Mucosa of rectum (tissue), 2 donors: Measurements from ENCODE around the gene ME1.

ENCODE experiments used
- H3K27ac ChIP-seq, 2 donors: one replicate each; pipeline ENCODE4 v1.7.0; 2013; ENCODE audit warnings: inconsistent platforms in 2 of 2, low read depth in 2 of 2, low read length in 2 of 2
- H3K27me3 ChIP-seq, 2 donors: one replicate each; pipeline ENCODE4 v1.7.0; 2013; ENCODE audit warnings: low read length in 2 of 2; ENCODE audit not compliant: control insufficient read depth in 2 of 2, insufficient read depth in 2 of 2
- H3K36me3 ChIP-seq, 2 donors: one replicate each; pipeline ENCODE4 v1.7.0; 2013; ENCODE audit warnings: low read length in 2 of 2; ENCODE audit not compliant: control insufficient read depth in 2 of 2, insufficient read depth in 2 of 2
- H3K4me1 ChIP-seq, 2 donors: one replicate each; pipeline ENCODE4 v1.7.0; 2013; ENCODE audit warnings: low read length in 2 of 2, mild to moderate bottlenecking in 1 of 2; ENCODE audit not compliant: control insufficient read depth in 2 of 2, insufficient read depth in 2 of 2
- H3K4me3 ChIP-seq, 2 donors: one replicate each; pipeline ENCODE4 v1.7.0; 2013; ENCODE audit warnings: low read length in 2 of 2
- H3K9ac ChIP-seq, 2 donors: one replicate each; pipeline ENCODE4 v1.7.0; 2013; ENCODE audit warnings: low read length in 2 of 2, low read depth in 1 of 2, mild to moderate bottlenecking in 1 of 2
- H3K9me3 ChIP-seq, 2 donors: one replicate each; pipeline ENCODE4 v1.7.0; 2013; ENCODE audit warnings: low read length in 2 of 2; ENCODE audit not compliant: control insufficient read depth in 2 of 2
- donor health status: healthy.
- donor health status: Normal muscosa, but diverticular disease.

Gene ME1

GRCh38 chr6:83185096-83185495, 245.8 kb downstream of the ME1 start:
- Histone ChIP-seq H3K9ac (no peak overlapping the region), H3K27ac (no peak overlapping the region), H3K27me3 (no peaks in the 10 kb centered on the region), H3K4me1 (no peaks in the 10 kb centered on the region), H3K36me3 (peaks cover 34 to 36% of the 10 kb centered on the region in 2 donors), H3K4me3 (no peak overlapping the region), H3K9me3 (no peaks in the 10 kb centered on the region)

GRCh38 chr6:83183082-83183828, 247.6 kb downstream of the ME1 start:
- Histone ChIP-seq H3K27me3 (no peaks in the 10 kb centered on the region), H3K27ac (no peak overlapping the region), H3K4me3 (no peak overlapping the region), H3K9me3 (no peaks in the 10 kb centered on the region), H3K4me1 (no peaks in the 10 kb centered on the region), H3K36me3 (peaks cover 34 to 39% of the 10 kb centered on the region in 2 donors), H3K9ac (no peak overlapping the region)

- Histone ChIP-seq H3K4me3 (no peak overlapping the region), H3K9me3 (no peaks in the 10 kb centered on the region)
Measured at GRCh38 chr6:83182114-83182513, 248.7 kb downstream of the ME1 start.

GRCh38 chr6:83180426-83180950, 250.4 kb downstream of the ME1 start:
- Histone ChIP-seq H3K27me3 (no peaks in the 10 kb centered on the region), H3K9ac (no peak overlapping the region), H3K9me3 (no peaks in the 10 kb centered on the region), H3K4me3 (no peak overlapping the region), H3K4me1 (no peaks in the 10 kb centered on the region), H3K27ac (no peak overlapping the region), H3K36me3 (peaks cover 41 to 59% of the 10 kb centered on the region in 2 donors)

More at GRCh38 chr6:83182114-83182513, 248.7 kb downstream of the ME1 start:
- Histone ChIP-seq H3K36me3 (peaks cover 40 to 46% of the 10 kb centered on the region in 2 donors), H3K9ac (no peak overlapping the region), H3K4me1 (no peaks in the 10 kb centered on the region), H3K27me3 (no peaks in the 10 kb centered on the region), H3K27ac (no peak overlapping the region)

DNA sequence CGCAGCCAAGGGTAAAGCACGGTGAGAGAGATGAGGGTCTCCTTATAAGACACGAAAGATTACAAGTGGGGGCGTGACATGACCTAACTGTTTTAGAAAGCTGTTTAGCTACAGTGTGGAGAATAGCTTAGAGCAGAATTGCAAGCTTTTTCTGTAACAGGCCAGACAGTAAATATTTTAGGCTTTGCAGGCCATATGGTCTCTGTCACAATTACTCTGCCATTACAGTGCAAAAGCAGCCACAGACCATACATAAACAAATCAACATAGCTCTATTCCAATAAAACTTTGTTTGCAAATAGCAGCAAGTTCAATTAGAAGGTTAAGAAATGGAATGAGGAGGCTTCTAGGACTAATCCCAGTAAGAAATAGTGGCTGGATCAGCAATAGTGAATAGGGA, 254.6 kb downstream of the ME1 start:
- no peaks in the 10 kb centered on the region for H3K27me3 ChIP-seq
- H3K27ac ChIP-seq: no peak overlapping the region
- no peaks in the 10 kb centered on the region for H3K4me1 ChIP-seq
- H3K9ac ChIP-seq: no peak overlapping the region
- H3K36me3 ChIP-seq: peaks cover 51 to 65% of the 10 kb centered on the region in 2 donors
- no peak overlapping the region for H3K4me3 ChIP-seq
- no peaks in the 10 kb centered on the region for H3K9me3 ChIP-seq

- H3K27me3 ChIP-seq: no peaks in the 10 kb centered on the region
- no peaks in the 10 kb centered on the region for H3K4me1 ChIP-seq
- no peak overlapping the region for H3K9ac ChIP-seq
- no peaks in the 10 kb centered on the region for H3K9me3 ChIP-seq
- H3K36me3 ChIP-seq: peaks cover 82 to 88% of the 10 kb centered on the region in 2 donors
- no peak overlapping the region for H3K27ac ChIP-seq
- no peak overlapping the region for H3K4me3 ChIP-seq
Measured at GRCh38 chr6:83169511-83169910, 261.3 kb downstream of the ME1 start.

DNA sequence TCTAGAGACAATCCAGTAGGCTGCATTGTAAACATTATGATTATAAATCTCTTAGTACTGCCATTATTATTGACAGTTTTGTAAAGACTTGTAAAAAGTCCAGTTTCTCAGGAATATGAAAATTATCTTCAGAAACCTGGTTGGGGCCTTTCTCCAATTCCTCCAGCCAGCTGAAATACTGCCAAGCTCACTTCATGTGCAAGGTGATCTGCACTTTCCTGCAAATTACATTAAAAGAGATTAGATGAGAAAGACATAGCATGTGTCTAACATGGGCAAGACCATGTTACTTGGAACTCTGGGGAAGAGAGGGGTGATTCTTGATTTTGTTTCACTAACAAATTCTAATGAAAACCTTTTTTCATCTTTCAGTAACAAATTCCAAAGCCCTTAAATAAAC, 261.7 kb downstream of the ME1 start:
- Histone ChIP-seq H3K4me1 (no peaks in the 10 kb centered on the region), H3K27ac (no peak overlapping the region), H3K9me3 (no peaks in the 10 kb centered on the region), H3K9ac (no peak overlapping the region), H3K4me3 (no peak overlapping the region), H3K27me3 (no peaks in the 10 kb centered on the region), H3K36me3 (peaks cover 83 to 88% of the 10 kb centered on the region in 2 donors)

DNA sequence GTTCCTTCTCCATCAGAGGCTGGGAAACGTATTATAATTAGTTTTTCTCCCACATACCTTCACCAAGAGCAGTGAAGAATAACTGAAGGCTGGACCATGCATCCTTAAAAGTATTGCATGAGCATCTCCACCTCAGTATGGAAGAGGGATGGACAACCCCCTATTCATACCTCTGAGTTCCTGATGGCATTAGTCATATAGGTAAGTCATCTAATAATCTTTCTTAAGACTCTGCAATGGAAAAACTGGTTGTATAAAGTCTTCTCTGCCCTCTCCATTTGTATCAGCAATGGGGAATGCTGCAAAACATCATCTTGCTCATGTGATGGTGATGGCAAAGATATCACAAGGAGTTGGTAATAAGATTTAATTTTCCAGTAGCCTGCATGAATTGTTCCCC, 262.3 kb downstream of the ME1 start:
- H3K27ac ChIP-seq: no peak overlapping the region
- no peaks in the 10 kb centered on the region for H3K4me1 ChIP-seq
- no peaks in the 10 kb centered on the region for H3K9me3 ChIP-seq
- H3K9ac ChIP-seq: no peak overlapping the region
- H3K36me3 ChIP-seq: peaks cover 84 to 86% of the 10 kb centered on the region in 2 donors
- H3K27me3 ChIP-seq: no peaks in the 10 kb centered on the region
- H3K4me3 ChIP-seq: no peak overlapping the region

GRCh38 chr6:83167726-83168278, 263.0 kb downstream of the ME1 start:
- Histone ChIP-seq H3K9ac (no peak overlapping the region), H3K36me3 (peaks cover 77 to 86% of the 10 kb centered on the region in 2 donors), H3K27ac (no peak overlapping the region), H3K9me3 (no peaks in the 10 kb centered on the region), H3K27me3 (no peaks in the 10 kb centered on the region), H3K4me1 (no peaks in the 10 kb centered on the region), H3K4me3 (no peak overlapping the region)
